Regular cardiac myocyte (primary cell): ENCODE results near the gene ZNF585A. TPM values are rescaled to one million over a fixed set of nuclear protein-coding genes. Genes with fewer than 3 reads are reported as not detected.

Experiments
- total RNA-seq: library from RNA; depleted of rRNA; stranded (reverse); fragments of >200 nt; gene quantifications from 2 replicates; pipeline ENCODE4 v1.2.3, GENCODE V29; 2014

Gene ZNF585A
- 5.9 and 11.6 TPM in 2 replicates for total RNA-seq

DNA sequence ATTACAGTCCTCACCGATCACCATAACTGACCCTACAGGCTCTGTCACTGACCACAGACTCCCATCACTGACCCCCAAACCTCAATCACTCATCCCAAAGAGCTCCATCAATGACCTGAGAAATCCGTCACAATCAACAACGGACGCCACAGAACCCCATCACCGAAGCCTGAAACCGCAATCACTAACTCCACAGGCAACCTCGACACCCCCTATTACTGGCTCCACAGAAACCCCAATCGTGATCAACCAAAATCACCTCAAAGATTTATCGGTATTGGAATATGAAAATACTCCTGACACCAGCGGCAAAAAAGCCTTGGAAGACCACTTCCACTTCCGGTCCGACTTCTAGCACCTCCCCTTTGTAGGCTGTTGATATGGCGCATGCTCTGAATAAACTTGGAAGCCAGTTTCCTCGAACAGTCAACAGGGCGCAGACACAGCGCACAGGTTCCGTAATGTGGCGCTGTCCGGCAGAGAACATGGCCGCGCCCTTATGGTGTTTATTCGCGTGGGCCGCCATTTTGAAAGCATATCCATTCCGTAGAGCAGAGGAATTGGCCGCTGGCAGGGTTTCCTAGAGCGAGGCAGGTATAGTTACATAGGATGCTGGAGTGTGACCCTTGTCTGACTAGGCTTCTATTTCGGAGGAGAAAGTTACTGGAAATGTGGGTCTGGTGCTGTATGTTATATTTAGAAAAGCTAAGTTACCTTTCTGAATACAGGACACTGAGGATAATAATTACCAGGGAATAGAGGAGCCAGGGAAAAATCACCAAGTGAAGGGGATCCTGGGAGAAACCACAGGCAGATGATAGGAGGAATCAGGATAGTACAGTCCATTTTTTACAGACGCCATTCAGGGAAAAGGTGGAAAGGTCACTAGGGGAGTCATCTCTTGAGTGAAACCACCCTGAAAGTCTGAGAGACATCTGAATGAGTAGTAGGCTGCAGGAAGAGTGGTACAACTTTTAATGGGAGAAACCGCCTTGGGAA, at the start of gene ZNF585A:
TSS of gene ZNF585A (minus strand) at position 328 of the 999 bp plus-strand sequence. CDS start 2,785 bp downstream, outside the sequence.

GRCh38 chr19:37217775-37218591, 45.5 kb upstream of the ZNF585A start, which contains the start of gene ZNF383:
Gene ZNF383 (plus strand): TSS chr19:37218214. CDS start chr19:37230454, 12,240 bp downstream.

Other genes starting within 250 kb of the ZNF585A start
- 8.2 and 17.8 TPM in 2 replicates for gene ZNF420, start 94.3 kb downstream of the ZNF585A start, total RNA-seq
- gene ZNF585B, start 37.8 kb upstream of the ZNF585A start, total RNA-seq, result 10.0 and 18.9 TPM in 2 replicates
- 4.0 and 7.3 TPM in 2 replicates for gene ZNF383, start 45.5 kb upstream of the ZNF585A start, total RNA-seq
- gene ZNF527, start 198.4 kb upstream of the ZNF585A start, total RNA-seq, result 3.3 and 6.2 TPM in 2 replicates